PC-3 (cell line): Measurements from ENCODE around the gene PLSCR4.

Source experiments
- CTCF ChIP-seq: fragments of 300-600 bp; sonication (generic); conservative IDR thresholded peaks from 2 replicates; pipeline ENCODE4 v1.5.1; 2017; ENCODE audit warnings: antibody characterized with exemption, low read depth, mild to moderate bottlenecking, low read length
- EZH2 ChIP-seq: fragments of 300-600 bp; sonication (generic); IDR thresholded peaks from one replicate; pipeline ENCODE4 v1.6.1; 2017; ENCODE audit warnings: antibody characterized with exemption, mild to moderate bottlenecking, low read length; ENCODE audit not compliant: unreplicated experiment

DNA sequence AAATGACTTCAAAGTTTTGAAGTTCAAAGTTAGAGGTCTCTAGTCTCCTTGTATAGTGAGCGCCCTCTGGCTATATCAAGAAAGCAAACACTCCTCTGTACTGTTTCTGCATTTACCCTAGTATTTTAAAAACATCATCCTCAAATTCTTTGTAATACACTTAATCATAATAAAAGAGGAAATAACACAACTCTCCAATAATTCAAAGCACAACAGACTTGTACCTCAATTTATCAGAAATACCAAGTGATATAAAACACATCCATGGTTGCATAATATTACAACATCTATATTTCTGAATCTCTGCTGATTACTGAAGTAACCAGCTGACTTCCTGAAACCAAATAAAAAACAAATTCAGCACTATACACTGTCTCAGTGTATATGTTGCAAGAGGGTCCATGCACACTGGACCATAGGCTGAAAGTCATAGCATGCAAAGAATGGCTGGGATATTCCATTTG lies 102.4 kb downstream of the PLSCR4 start:
- no peak for TF ChIP-seq EZH2
- peak; percentile 64 for TF ChIP-seq CTCF
